Suppressor macrophage (primary cell): ENCODE measurements around the gene SIRT4.
A peak's percentile ranks its signal among the peaks of the same experiment; 100 is the strongest.

ENCODE experiments used
- DNase-seq, 4 experiments: peaks; one replicate each; pipeline ENCODE4 v3.0.0-alpha.2; 2020 to 2022
- total RNA-seq, 17 experiments: gene quantifications; one replicate each; lab custom pipeline; 2026; ENCODE audit warnings: mixed read lengths in 6 of 17, inconsistent platforms in 3 of 17; lab: John Stamatoyannopoulos, UW

SIRT4 gene
- total RNA-seq = 0 to 0.65 (median 0.21) reads per million in 17 experiments

GRCh38 chr12:120301962-120302815 is at the start of gene SIRT4:
Gene SIRT4 (plus strand): TSS chr12:120302321. CDS start chr12:120303562, 1,241 bp downstream.
- DNase-seq = peak; percentile 94 to 97 (median 96)

DNA sequence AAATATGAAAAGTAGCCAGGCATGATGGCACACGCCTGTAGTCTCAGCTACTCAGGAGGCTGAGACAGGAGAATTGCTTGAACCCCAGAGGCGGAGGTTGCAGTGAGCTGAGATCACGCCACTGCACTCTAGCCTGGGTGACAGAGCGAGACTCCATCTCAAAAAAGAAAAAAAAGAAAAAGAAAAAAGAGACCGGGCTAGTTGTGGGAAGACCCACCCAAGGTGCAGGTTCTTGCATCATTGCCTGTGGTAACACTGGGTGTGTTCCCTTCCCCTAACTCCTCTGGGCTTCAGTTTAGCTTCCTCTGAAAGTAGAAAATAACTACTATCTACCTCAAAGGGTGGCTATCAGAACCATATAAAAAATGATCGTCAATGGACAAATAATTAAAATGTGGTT is 48.8 kb upstream of the SIRT4 start:
- peak in 3 of 4 experiments; percentile 58 to 63 (median 60) for DNase-seq

GRCh38 chr12:120254809-120255208 is 47.3 kb upstream of the SIRT4 start:
- DNase-seq = no peak

DNA sequence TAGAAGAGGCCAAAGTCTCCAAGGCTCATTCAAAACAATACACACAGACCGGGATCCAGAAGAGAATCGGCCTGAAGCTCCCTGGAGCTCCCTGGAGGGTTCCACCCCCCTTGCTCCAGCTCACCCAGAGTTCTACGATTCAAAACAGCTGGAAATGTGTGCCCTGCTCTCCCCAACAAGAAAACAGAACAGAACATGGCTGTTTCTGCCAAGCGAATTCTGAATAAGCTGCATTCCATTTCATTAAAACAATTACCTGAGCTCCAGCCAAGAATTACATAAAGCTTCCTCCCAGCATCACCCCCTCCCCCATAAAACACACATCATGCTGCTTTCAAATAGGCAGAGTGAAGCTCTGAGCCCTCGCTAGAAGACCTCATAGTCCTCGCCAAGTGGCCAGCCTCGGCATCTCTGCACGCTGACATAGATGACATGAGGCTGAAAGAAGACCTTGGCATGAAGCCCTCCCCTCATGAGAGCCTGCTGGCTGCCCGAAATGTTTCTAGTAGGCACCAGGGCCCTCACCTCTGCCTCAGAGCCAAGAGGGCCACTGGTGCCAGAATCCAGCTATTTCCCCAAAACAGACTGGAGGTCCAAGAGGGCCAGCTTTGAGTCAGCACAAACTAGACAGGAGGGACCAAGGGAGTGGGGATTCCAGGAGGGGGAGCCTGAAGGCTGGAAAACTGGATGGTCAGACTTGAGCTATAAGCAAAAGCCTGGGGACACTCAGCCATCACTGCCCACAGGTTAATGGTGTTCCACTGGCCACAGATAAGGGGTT is 44.9 kb upstream of the SIRT4 start:
- DNase-seq = no peak

DNA sequence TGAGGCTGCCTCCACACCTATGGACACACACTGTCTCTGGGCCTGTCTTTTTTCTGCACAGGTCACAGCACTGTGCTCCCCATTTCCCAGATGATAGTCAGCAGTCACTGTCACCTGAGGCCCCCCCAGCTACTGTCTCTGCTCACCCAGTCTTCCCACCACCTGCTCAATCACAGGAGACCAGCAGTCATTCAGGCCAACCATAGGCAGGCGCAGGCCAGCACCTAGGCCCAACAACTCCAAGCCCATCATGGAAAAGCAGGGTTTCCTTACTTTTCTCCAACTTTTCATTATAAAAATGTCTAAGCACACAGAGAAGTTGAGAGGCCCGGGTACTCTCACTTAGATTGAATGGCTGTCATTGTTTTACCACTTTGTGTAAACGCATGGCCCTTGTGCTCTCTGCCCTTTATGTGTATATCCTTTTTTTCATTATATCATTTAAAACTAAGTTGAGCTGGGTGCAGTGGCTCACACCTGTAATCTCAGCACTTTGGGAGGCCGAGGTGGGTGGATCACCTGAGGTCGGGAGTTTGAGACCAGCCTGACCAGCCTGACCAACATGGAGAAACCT is 43.7 kb upstream of the SIRT4 start:
- DNase-seq = no peak

GRCh38 chr12:120259418-120260202 is 42.5 kb upstream of the SIRT4 start:
- DNase-seq = no peak

DNA sequence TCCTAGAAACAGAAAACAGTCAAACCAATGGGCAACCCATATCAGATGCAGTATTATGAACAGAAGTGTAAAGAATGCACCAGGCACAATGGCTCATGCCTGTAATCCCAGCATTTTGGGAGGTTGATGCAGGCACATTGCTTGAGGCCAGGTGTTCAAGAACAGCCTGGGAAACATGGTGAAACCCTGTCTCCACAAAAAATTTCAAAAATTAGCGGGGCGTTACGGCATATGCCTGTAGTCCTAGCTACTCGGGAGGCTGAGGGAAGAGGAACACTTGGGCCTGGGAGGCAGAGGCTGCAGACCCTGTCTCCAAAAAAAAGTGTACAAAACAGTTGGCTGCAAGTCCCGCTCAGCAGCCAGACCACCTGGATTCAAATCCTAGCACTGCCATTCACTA is 41.5 kb upstream of the SIRT4 start:
- no peak for DNase-seq

- peak in 1 of 4 experiments; percentile 48 for DNase-seq
Measured at GRCh38 chr12:120261951-120262851, 39.9 kb upstream of the SIRT4 start.

DNA sequence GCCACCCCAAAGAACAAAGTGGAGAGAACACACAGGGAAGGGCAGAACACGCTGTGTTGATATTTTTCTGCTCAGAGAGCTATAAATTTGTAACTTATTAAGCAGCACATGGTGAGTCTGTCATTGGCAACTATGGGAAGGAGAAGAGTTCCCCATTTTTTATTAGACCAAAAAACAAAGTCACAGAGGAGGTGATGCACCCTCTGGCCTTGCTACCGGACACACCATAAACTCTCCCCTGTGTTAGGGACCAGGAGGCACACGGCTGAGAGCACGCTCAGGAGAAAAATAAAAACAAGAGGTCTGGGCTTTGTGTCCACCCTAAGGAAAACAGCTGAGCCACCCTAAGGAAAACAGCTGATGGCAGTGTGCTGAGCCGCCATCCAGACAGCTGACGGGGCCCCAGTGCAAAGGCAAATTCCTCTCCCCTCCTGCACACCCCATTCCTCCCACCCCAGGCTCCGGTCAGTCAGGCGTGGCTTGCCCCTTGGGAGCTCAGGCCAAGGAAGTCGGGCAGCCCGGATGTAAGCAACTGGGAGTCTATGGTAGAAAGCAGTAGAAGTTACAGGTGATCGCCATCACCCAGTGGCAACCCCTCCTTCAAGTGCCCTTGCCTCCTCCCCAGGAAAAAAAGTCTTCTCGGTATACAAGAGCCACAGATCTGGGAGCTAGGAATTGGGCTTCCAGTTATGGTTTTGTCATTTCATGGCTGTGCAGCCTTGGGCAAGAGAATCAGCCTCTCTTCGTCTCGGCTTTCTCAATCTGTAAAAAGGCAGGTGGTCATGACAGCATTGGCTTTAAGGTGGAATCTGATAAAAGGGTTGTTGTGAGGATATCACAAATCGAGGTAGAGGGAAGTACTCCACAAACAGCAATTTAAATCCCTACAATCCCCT is 39.0 kb upstream of the SIRT4 start:
- peak; percentile 46 to 67 (median 55) for DNase-seq

GRCh38 chr12:120263748-120264085 is 38.4 kb upstream of the SIRT4 start:
- DNase-seq = no peak

- DNase-seq = peak in 3 of 4 experiments; percentile 31 to 38 (median 35)
Measured at GRCh38 chr12:120264086-120264903, 37.8 kb upstream of the SIRT4 start.

DNA sequence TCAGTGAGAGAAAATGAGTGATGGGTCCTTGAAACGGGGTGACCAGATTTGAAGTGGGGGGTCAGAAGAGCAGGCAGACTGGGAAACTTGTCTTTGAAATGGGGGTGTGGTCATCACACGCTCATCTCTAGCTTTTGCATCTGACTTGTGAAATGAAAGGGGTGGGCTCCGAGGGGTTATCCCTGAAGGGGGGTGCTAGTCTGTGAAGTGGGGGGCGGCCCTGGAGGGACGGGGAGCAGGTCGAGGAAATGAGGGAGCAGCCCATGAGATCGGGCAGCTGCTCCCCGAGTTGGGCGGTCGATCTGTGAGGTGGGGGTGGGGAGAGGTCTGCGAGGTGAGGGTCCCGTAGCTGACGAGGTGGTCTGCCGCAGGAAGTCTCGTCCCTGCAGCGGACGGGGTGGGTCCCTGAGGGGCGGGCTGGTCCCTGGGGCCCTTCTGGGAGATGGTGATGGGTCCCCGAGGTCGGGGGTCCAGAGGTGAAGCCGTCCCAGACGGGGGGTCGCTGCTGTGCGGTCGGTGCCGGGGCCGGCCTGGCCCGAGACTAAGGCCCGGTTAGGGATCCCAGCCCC is 37.1 kb upstream of the SIRT4 start:
- DNase-seq = no peak

DNA sequence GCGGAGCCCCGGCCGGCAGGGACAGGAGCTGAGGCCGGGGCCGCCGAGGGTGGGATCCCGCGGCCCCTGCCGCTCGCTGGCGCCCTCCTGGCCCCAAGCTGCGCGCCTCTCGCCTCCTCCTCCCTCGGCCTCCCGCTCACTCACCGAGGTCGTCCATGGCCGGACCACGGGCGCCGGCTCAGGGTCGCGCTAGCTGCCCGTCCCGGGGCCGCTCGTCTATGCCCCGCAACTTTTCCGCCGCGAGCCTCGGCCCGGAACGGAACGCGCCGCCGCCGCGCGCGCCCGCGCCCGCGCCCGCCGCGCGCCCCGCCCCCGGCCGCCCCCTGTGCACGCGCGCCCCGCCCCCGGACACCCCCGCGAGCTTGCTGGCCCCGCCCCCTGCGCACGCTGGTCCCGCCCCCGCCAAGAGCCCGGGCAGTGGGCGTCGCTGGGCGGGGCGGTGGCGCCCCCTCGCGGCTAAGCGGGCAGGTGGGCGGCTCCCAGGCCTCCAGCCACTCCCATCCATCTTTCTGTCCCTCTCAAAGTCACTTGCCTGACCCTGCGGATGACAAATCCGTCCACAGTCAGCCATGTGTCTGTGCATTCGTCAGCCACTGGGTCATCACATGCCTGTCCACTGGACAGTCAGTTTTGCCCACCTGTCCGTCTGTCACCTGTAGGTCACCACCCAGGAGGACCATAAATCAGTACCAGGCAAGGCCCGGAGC is 36.5 kb upstream of the SIRT4 start, which contains the start of gene PXN:
Gene PXN (minus strand): TSS at position 258 of the 707 bp plus-strand sequence. CDS start 101 bp downstream, at position 157.
- DNase-seq = peak; percentile 84 to 97 (median 92)

DNA sequence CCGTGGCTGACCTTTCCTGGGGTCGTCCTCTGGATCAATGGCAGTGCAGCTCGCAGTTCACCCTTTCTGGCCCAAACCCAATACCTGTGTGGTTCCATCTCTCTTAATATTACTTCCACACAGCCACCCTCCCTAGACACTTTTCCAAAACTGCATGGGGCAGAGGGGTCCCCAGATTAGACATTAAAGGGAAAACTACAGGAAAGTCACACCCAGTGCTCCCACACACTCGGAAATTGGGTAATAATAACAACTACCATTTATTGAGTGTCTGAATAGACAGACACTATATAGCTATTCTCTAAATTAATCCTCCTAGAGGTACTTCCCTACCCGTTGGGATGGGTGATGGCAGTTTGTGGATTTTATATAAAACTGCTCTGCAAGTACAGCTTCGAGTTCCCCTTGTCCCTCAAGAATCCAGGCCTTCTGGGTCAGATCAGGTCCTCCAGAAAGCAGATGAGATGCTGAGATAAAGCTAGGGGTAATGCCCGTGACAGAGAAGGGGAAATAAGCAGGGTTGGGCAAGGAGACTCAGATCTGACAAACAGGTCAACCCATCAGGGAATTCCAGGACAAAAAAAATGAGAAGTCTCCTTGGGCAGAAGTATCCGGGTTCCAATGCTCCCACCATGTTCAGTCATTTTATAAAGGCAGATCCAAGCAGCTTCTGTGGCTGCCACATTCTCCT is 35.8 kb upstream of the SIRT4 start:
- DNase-seq = peak in 3 of 4 experiments; percentile 35 to 56 (median 40)

DNA sequence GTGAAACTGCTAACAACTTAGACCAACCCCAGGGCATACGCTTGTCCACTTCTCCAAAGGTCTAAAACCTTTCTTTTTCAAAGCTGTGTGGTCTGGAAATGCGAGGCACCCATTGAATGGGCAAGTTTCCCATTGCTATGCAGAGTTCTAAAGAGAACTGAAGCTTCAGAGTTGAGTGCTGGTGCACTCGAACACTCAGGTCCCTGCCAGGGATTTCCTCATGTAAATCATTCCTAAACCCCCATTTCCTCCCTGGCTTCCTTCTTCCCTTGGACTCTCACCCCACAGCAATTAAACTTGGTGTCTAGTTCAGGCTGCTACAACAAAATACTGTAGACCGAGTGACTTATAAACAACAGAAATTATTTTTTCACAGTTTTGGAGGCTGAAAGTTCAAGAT is 34.4 kb upstream of the SIRT4 start:
- peak in 1 of 4 experiments; percentile 15 for DNase-seq

GRCh38 chr12:120276734-120277133 is 25.4 kb upstream of the SIRT4 start:
- DNase-seq = no peak
